NOMO-1 treated with dmso at 0.1 percent for 144 hours (cell line): ENCODE results near the gene CYP3A4.
"Not testable (repeated sequence)": the region's sequence is repeated elsewhere in the genome, so short reads cannot be mapped to it uniquely, and the experiment has no call there.

Experiments used
- DNase-seq: peaks from one replicate; lab custom pipeline; 2025; ENCODE audit not compliant: unreplicated experiment; lab: John Stamatoyannopoulos, UW

CYP3A4 gene

DNA sequence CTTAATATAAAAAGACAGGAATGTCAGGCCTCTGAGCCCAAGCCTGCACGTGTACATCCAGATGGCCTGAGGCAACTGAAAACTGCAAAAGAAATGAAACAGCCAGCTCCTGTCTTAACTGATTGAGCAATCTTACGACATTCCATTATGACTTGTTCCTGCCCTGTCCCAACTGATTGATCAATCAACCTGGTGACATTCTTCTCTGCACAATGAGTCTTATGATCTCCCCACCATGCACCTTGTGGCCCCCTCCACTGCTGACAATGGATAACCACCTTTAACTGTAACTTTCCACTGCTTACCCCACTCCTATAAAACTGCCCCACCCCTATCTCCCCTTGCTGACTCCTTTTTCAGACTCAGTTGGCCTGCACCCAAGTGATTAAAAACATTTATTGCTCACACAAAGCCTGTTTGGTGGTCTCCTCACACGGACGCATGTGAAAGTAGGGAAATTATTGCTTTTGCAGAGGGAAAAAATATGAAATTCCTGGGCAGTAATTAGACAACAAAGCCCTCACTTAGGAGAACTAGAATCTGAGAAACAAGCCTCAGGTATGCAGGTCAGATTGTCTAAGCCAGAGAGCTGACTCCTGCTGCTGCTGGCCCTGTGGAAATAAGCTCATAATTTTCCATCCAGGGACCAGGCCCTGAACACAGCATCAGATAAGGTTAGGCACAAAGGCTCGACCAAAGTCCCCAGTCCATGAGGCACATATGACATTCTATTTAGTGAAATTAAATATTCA, 54.3 kb downstream of the CYP3A4 start:
- no peak for DNase-seq

DNA sequence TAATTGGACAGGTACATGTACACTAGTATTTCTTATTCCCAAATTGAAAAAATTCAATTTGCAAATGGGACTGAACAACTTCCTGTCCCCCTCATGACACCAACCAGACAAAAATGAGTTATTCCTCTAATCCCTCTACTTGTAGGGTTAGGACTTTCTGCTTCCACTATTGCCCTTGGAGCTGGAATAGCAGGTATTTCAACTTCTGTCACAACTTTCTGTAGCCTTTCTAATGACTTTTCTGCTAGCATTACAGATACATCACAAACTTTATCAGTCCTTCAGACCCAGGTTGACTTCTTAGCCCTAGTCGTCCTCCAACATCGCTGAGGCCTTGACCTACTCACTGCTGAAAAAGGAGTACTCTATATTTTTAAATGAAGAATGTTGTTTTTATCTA, 55.4 kb downstream of the CYP3A4 start:
- DNase-seq: no peak

DNA sequence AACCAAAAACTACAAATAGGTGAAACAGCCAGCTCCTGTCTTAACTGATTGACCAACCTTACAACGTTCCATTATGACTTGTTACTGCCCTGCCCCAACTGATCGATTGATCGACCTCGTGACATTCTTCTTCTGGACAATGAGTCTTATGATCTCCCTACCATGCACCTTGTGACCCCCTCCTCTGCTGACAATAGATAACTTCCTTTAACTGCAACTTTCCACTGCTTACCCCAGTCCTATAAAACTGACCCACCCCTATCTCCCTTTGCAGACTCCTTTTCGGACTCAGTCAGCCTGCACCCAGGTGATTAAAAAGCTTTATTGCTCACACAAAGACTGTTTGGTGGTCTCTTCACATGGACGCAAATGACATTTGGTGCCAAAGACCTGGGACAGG, 60.8 kb downstream of the CYP3A4 start:
- not testable (repeated sequence) for DNase-seq

GRCh38 chr7:99720800-99721595, 63.0 kb downstream of the CYP3A4 start:
- DNase-seq: no peak

DNA sequence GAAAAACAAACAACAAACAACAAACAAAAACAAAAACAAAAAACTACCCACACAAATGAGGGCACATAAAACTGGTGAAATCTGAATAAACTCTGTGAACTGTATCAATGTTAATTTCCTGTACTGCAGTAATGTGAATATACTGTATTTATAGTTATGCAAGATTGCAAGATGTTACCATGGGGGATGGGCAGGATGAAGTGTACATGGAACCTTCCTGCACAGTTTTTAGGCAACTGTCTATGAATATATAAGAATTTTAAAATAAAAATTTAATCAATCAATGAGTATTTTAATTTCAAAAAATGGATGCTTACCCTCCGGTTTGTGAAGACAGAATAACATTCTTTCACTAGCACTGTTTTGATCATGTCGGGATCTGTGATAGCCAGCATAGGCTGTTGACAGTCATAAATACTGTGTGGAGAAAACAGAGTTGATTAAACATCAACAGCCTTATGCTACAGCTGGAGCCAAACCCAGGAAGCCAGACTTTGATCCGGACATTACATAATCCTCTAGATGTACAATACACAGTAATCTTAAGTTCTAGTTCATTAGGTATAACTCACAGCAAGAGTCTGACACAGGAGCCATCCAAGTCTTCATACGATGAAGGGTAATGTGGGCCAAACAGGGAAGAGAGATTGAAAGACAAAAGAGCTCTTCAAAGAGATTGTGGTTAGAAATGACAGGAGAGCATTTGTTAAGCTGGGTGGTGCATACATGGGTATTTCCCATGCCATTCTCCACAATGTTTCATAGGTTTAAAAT, 63.8 kb downstream of the CYP3A4 start:
- no peak for DNase-seq

- DNase-seq: no peak
Measured at GRCh38 chr7:99713995-99714570, 69.9 kb downstream of the CYP3A4 start.

DNA sequence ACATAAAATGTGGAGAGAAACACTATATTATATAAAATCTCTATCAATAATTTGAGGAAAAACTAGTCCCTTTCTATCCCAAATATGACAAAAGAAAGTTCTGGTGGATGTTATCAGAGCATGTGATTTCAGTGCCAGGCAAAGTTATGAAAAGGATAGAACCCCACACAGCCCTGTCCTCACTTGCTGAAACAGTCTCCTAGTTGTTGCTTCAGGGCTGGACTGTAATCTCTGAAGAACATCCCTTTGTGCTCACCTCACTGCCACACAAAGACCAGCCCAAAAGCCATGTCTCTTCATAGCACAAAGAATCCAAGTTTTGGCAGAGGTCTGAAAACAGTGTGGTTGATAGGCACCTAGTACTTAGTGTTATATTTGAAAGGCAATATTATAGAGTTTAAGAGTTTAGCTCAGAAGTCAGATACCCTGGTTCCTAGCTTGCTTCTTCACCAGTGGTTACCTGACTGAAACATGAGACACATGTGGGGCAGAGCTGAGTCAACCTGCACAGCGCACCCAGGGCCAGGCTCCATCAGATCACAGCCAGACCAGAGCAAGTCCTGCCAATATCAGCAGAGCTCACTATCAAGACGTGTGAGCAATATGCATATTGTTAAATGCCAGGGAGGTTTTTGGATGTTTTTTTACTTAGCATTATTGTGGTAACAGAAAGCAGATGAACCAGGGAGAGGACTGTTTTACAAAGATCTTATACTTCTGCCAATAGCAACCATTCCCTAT, 74.0 kb downstream of the CYP3A4 start:
- DNase-seq: no peak

GRCh38 chr7:99709260-99709659, 74.7 kb downstream of the CYP3A4 start:
- DNase-seq: no peak

DNA sequence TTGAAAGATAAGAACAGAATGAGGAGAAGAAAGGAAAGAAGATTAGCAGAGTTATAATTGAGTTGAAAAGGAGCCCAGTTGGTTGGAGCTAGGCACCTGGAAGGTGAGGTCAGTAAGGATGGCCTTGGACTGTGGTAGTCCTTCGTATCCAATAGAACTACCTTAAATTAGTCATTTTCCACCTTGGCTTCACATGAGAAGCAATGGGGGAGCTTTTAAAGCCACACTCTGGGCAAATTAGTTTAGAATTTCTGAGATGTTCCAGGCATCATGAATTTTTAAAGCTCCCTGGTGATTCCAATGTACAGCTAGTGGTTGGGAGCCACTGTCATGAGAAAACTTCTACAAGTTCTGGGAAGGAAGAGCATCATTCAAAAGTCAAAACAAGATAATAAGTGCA, 76.9 kb downstream of the CYP3A4 start:
- DNase-seq: no peak
